Smooth muscle cell (in vitro differentiated cells): ENCODE measurements around the gene SORL1-AS1.

ENCODE experiments used
- DNase-seq: peaks from one replicate; lab custom pipeline; 2025; ENCODE audit not compliant: unreplicated experiment; lab: John Stamatoyannopoulos, UW
- H2AFZ ChIP-seq: fragments of 200-600 bp; sonication (generic); 2 replicates; pipeline ENCODE4 v1.6.0; 2016; ENCODE audit warnings: antibody characterized with exemption, low read depth, mild to moderate bottlenecking
- H3F3A ChIP-seq: fragments of 200-600 bp; sonication (generic); 2 replicates; pipeline ENCODE4 v1.6.0; 2017; ENCODE audit warnings: antibody characterized with exemption, low read depth
- H3K27ac ChIP-seq: fragments of 200-600 bp; sonication (generic); 2 replicates; pipeline ENCODE4 v1.5.1; 2016; ENCODE audit warnings: low read depth, mild to moderate bottlenecking
- H3K27me3 ChIP-seq: fragments of 200-600 bp; sonication (generic); 2 replicates; pipeline ENCODE4 v1.6.1; 2016; ENCODE audit warnings: low read depth, mild to moderate bottlenecking
- H3K36me3 ChIP-seq: fragments of 200-600 bp; sonication (generic); 2 replicates; pipeline ENCODE4 v1.5.1; 2016; ENCODE audit warnings: low read depth
- H3K4me1 ChIP-seq: fragments of 200-600 bp; sonication (generic); 2 replicates; pipeline ENCODE4 v1.5.1; 2016; ENCODE audit warnings: low read depth
- H3K4me2 ChIP-seq: fragments of 200-600 bp; sonication (generic); 2 replicates; pipeline ENCODE4 v1.6.0; 2016; ENCODE audit warnings: mild to moderate bottlenecking
- H3K4me3 ChIP-seq: fragments of 200-600 bp; sonication (generic); 2 replicates; pipeline ENCODE4 v1.5.1; 2016; ENCODE audit warnings: mild to moderate bottlenecking
- H3K79me2 ChIP-seq: fragments of 200-600 bp; sonication (generic); 2 replicates; pipeline ENCODE4 v1.6.0; 2016; ENCODE audit warnings: low read depth, mild to moderate bottlenecking
- H3K9ac ChIP-seq: fragments of 200-600 bp; sonication (generic); 2 replicates; pipeline ENCODE4 v1.6.0; 2016; ENCODE audit warnings: low read depth
- H3K9me3 ChIP-seq: fragments of 200-600 bp; sonication (generic); replicated peaks from 2 replicates; pipeline ENCODE4 v1.5.1; 2016; ENCODE audit warnings: low read depth
- H4K20me1 ChIP-seq: fragments of 200-600 bp; sonication (generic); 2 replicates; pipeline ENCODE4 v1.6.0; 2016; ENCODE audit warnings: low read depth
- WGBS: methylation state at CpG from one replicate; pipeline ENCODE4 v1.1.7; 2016; ENCODE audit warnings: low lambda C conversion rate; 5-methylcytosine and 5-hydroxymethylcytosine counted together
- TF ChIP-seq, protein P1 (sequence below): fragments of 200-600 bp; sonication (generic); IDR thresholded peaks from 2 replicates; pipeline ENCODE4 v1.5.1; 2017; ENCODE audit warnings: borderline replicate concordance, mild to moderate bottlenecking, antibody characterized with exemption; ENCODE audit not compliant: insufficient read depth, poor library complexity, severe bottlenecking

The SORL1-AS1 gene

DNA sequence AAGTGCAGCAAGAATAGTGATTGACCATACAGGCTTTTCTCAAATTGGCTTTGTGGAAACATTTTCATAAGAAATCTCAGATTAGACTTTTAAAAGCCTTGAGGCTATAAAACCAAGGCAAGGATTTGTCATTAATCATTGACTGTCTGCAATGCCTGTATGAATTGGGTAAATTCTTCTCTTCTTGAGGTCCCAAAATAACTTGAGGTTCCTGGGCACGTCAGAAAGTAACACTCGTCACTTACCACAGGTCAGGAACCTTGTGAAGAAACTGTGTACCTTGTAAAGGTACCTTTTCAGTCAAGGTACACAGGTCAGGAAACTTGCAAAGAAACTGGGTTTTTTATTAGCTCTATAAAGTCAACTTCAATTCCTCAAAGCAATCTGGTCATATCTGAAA is 43.9 kb downstream of the SORL1-AS1 start:
- H3F3A ChIP-seq, result no peaks in the 10 kb centered on the region
- H3K4me3 ChIP-seq, result no peak overlapping the region
- no peak overlapping the region for H3K27ac ChIP-seq
- H3K27me3 ChIP-seq, result no peaks in the 10 kb centered on the region
- TF ChIP-seq, protein P1, sequence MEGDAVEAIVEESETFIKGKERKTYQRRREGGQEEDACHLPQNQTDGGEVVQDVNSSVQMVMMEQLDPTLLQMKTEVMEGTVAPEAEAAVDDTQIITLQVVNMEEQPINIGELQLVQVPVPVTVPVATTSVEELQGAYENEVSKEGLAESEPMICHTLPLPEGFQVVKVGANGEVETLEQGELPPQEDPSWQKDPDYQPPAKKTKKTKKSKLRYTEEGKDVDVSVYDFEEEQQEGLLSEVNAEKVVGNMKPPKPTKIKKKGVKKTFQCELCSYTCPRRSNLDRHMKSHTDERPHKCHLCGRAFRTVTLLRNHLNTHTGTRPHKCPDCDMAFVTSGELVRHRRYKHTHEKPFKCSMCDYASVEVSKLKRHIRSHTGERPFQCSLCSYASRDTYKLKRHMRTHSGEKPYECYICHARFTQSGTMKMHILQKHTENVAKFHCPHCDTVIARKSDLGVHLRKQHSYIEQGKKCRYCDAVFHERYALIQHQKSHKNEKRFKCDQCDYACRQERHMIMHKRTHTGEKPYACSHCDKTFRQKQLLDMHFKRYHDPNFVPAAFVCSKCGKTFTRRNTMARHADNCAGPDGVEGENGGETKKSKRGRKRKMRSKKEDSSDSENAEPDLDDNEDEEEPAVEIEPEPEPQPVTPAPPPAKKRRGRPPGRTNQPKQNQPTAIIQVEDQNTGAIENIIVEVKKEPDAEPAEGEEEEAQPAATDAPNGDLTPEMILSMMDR, result no peak
- H3K79me2 ChIP-seq, result no peaks in the 10 kb centered on the region
- no peaks in the 10 kb centered on the region for H4K20me1 ChIP-seq
- no peak overlapping the region for H3K9ac ChIP-seq
- no peaks in the 10 kb centered on the region for H3K36me3 ChIP-seq
- no peaks in the 10 kb centered on the region for H3K9me3 ChIP-seq
- H3K4me1 ChIP-seq, result no peaks in the 10 kb centered on the region
- no peak overlapping the region for H3K4me2 ChIP-seq
- DNase-seq, result no peak
- 92% methylated on average over 2 of the region's 2 CpGs for WGBS
- H2AFZ ChIP-seq, result no peak overlapping the region

DNA sequence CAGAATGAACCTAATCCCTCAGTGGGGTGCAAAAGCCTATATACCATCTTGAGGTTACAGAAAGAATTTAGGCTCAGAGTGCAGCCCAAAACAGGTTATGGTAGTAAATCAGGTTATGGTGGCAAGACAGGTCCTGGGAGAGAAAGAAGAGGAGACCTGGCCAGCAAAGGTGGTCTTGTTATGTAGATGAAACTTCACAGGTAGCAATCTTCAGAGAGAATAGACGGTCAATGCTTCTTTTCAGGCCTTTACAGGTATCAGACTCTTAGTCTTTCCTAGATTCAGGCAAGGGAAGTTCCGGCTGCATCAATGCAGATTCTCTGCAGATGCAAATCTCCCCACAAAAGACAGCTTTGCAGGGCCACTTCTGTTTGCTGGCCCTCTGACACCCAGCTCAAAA is 46.5 kb downstream of the SORL1-AS1 start:
- no peaks in the 10 kb centered on the region for H3F3A ChIP-seq
- 68% methylated on average over 2 of the region's 2 CpGs for WGBS
- no peak overlapping the region for H3K9ac ChIP-seq

DNA sequence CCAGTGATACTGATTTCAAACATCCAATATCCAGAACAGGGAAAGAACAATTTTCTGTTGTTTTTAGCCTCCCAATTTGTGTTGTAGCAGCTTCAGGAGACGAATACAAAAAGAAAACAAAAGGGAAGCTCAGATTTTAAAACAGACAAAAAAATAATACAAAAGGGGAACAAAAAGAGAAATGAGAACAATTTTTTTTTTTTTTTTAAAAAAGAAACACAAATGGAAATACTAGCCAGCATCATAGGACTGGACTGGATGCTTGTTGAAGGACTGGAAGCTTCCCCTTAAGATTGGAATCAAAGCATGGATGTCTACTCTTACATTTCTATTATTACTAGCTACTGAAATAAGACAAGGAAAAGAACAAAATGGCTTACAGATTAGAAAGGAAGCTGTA is 47.1 kb downstream of the SORL1-AS1 start:
- Histone ChIP-seq H3K27ac (no peak overlapping the region), H3K4me3 (no peak overlapping the region), H3K4me2 (no peak overlapping the region), H3K9me3 (no peaks in the 10 kb centered on the region), H4K20me1 (no peaks in the 10 kb centered on the region), H2AFZ (no peak overlapping the region), H3F3A (no peaks in the 10 kb centered on the region), H3K36me3 (no peaks in the 10 kb centered on the region), H3K27me3 (no peaks in the 10 kb centered on the region), H3K79me2 (no peaks in the 10 kb centered on the region), H3K9ac (no peak overlapping the region), H3K4me1 (no peaks in the 10 kb centered on the region)
- 86% methylated on average over 1 of the region's 1 CpG for WGBS
- no peak for DNase-seq
- TF ChIP-seq, protein P1, result no peak

More for the DNA sequence above, 46.5 kb downstream of the SORL1-AS1 start:
- no peak overlapping the region for H3K4me2 ChIP-seq
- TF ChIP-seq, protein P1, result no peak
- no peaks in the 10 kb centered on the region for H3K9me3 ChIP-seq
- no peak overlapping the region for H2AFZ ChIP-seq
- H3K79me2 ChIP-seq, result no peaks in the 10 kb centered on the region
- no peaks in the 10 kb centered on the region for H3K27me3 ChIP-seq
- H3K36me3 ChIP-seq, result no peaks in the 10 kb centered on the region
- H3K4me3 ChIP-seq, result no peak overlapping the region
- no peaks in the 10 kb centered on the region for H3K4me1 ChIP-seq
- H3K27ac ChIP-seq, result no peak overlapping the region
- no peaks in the 10 kb centered on the region for H4K20me1 ChIP-seq
- no peak for DNase-seq

DNA sequence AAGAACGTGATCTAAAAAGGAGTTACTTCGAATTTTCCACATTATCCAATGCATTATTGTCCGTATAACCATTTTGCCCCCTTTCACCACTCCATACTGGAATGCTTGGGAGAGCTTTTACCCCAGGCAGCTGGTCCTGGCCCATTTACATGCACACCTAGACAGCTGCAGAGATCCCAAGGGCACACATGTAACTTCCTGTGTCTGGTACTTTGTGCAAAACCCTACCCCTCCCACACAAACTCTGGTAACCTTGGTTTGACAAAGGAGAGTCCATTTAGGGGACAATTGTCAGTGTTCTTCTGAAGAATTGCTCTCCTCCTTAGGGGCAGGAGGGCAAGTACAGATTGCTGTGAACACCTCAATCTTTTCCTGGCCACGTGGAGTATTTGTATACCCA is 58.0 kb downstream of the SORL1-AS1 start:
- TF ChIP-seq, protein P1, result no peak
- Histone ChIP-seq H3K27me3 (no peaks in the 10 kb centered on the region), H2AFZ (no peak overlapping the region), H3K4me2 (no peak overlapping the region), H3K9me3 (no peaks in the 10 kb centered on the region), H3K4me3 (no peak overlapping the region), H3F3A (no peaks in the 10 kb centered on the region), H3K9ac (no peak overlapping the region), H3K4me1 (no peaks in the 10 kb centered on the region), H3K79me2 (no peaks in the 10 kb centered on the region), H3K27ac (no peak overlapping the region), H4K20me1 (no peaks in the 10 kb centered on the region), H3K36me3 (no peaks in the 10 kb centered on the region)
- WGBS, result 94% methylated on average over 4 of the region's 4 CpGs
- DNase-seq, result no peak
